HCT116 (cell line): ENCODE data around the gene SORT1. TPM values are rescaled to one million over a fixed set of nuclear protein-coding genes. Genes with fewer than 3 reads are reported as not detected.

Experiments used
- ATAC-seq: fragments of 200-7000 bp; cut with Tn5 transposase; 2 replicates; pipeline ENCODE4 v1.9.1; 2020; ENCODE audit warnings: mild to moderate bottlenecking, moderate library complexity
- BruUV-seq: library from RNA; stranded (reverse); fragments of 400-500 nt; replicated peaks from 2 replicates; lab custom pipeline; 2021; lab: Mats Ljungman, UMichigan
- CTCF ChIA-PET: fragments of 300-600 bp; sonication (Branson Sonifier 250); formaldehyde crosslinking; loops from one replicate; lab custom pipeline; 2021; ENCODE audit warnings: antibody characterized with exemption; lab: Charles Lee
- POLR2A ChIA-PET: fragments of 300-600, 350-600 bp; sonication (Branson Sonifier 250); formaldehyde crosslinking; loops from one replicate; lab custom pipeline; 2021; ENCODE audit warnings: antibody characterized with exemption; lab: Charles Lee
- RAD21 ChIA-PET, 2 experiments: fragments of 300-600 bp; sonication (Branson Sonifier 250); formaldehyde crosslinking; loops; one replicate each; lab custom pipeline; 2023; ENCODE audit warnings: low total read pairs in 2 of 2; ENCODE audit not compliant: uncharacterized antibody in 2 of 2, unreplicated experiment in 2 of 2, low non-redundant PET in 1 of 2; lab: Charles Lee
- DNase-seq: peaks from one replicate; pipeline ENCODE4 v3.0.0-alpha.2; 2010; ENCODE audit warnings: low read depth, low spot score
- H2AFZ ChIP-seq: fragments of 200-600 bp; shearing (Covaris generic), sonication (generic); 2 replicates; pipeline ENCODE4 v1.6.1; 2017; ENCODE audit warnings: low read depth, mixed run types, mixed read lengths, antibody characterized with exemption, low read length; ENCODE audit not compliant: poor library complexity, severe bottlenecking
- H3K27ac ChIP-seq: 2 replicates; pipeline ENCODE4 v1.5.1; 2012; ENCODE audit warnings: low read depth, low read length
- H3K27me3 ChIP-seq: fragments of 200-600 bp; sonication (generic); 2 replicates; pipeline ENCODE4 v1.6.1; 2016; ENCODE audit warnings: mixed run types, low read length, mixed read lengths; ENCODE audit not compliant: insufficient read depth
- H3K36me3 ChIP-seq, 2 experiments: fragments of 200-500 bp in 1 of 2; fragments of 200-600 bp in 1 of 2; sonication (Bioruptor generic) in 1 of 2; sonication (generic) in 1 of 2; 2 replicates each; pipeline versions ENCODE4 v1.5.1 to v1.6.1; 2014 to 2016; ENCODE audit warnings: low read length in 2 of 2, inconsistent platforms in 1 of 2, mixed read lengths in 1 of 2, mixed run types in 1 of 2; ENCODE audit not compliant: insufficient read depth in 2 of 2, control insufficient read depth in 1 of 2
- H3K4me1 ChIP-seq, 2 experiments: fragments of 200-600 bp in 1 of 2; sonication (generic) in 1 of 2; 2 replicates each; pipeline versions ENCODE4 v1.5.1 to v1.6.1; 2012 to 2017; ENCODE audit warnings: low read length in 2 of 2, inconsistent platforms in 1 of 2, mild to moderate bottlenecking in 1 of 2, mixed read lengths in 1 of 2, mixed run types in 1 of 2, moderate library complexity in 1 of 2; ENCODE audit not compliant: insufficient read depth in 2 of 2, control insufficient read depth in 1 of 2
- H3K4me2 ChIP-seq: fragments of 200-600 bp; sonication (generic); 2 replicates; pipeline ENCODE4 v1.6.1; 2017; ENCODE audit warnings: mixed run types, low read length, mixed read lengths
- H3K4me3 ChIP-seq, 2 experiments: fragments of 200-600 bp in 1 of 2; sonication (generic) in 1 of 2; replicated peaks in 1 of 2; 2 replicates each; pipeline ENCODE4 v1.5.1; 2011 to 2016; ENCODE audit warnings: low read length in 2 of 2, control low read depth in 1 of 2, low read depth in 1 of 2, mild to moderate bottlenecking in 1 of 2, mixed read lengths in 1 of 2, mixed run types in 1 of 2
- H3K79me2 ChIP-seq: fragments of 200-600 bp; sonication (generic); 2 replicates; pipeline ENCODE4 v1.6.1; 2017; ENCODE audit warnings: mild to moderate bottlenecking, mixed run types, low read length, moderate library complexity, mixed read lengths; ENCODE audit not compliant: insufficient read depth
- H3K9ac ChIP-seq: fragments of 200-600 bp; sonication (generic); 2 replicates; pipeline ENCODE4 v1.6.1; 2016; ENCODE audit warnings: low read length, mixed read lengths
- H3K9me2 ChIP-seq: fragments of 200-600 bp; sonication (generic), shearing (Covaris generic); 2 replicates; pipeline ENCODE4 v1.6.1; 2017; ENCODE audit warnings: mixed run types, mild to moderate bottlenecking, moderate library complexity; ENCODE audit not compliant: insufficient read depth
- H3K9me3 ChIP-seq, 2 experiments: fragments of 200-500 bp in 1 of 2; fragments of 200-600 bp in 1 of 2; sonication (Bioruptor generic) in 1 of 2; sonication (generic) in 1 of 2; 2 replicates each; pipeline ENCODE4 v1.6.1; 2014 to 2017; ENCODE audit warnings: low read length in 2 of 2, mixed read lengths in 2 of 2, inconsistent platforms in 1 of 2, low read depth in 1 of 2, mild to moderate bottlenecking in 1 of 2, mixed run types in 1 of 2, moderate library complexity in 1 of 2; ENCODE audit not compliant: control insufficient read depth in 1 of 2, insufficient read depth in 1 of 2
- H4K20me1 ChIP-seq: fragments of 200-600 bp; sonication (generic), shearing (Covaris generic); 2 replicates; pipeline ENCODE4 v1.6.1; 2017; ENCODE audit warnings: mixed run types, mild to moderate bottlenecking, moderate library complexity; ENCODE audit not compliant: insufficient read depth
- CEBPB ChIP-seq: IDR thresholded peaks from 2 replicates; pipeline ENCODE4 v1.6.1; 2012; ENCODE audit warnings: low read depth
- CTCF ChIP-seq, 3 experiments: fragments of 200-600 bp in 1 of 3; sonication (generic) in 1 of 3; IDR thresholded peaks in 2 of 3; conservative IDR thresholded peaks in 1 of 3; 2 replicates each; pipeline ENCODE4 v1.5.1; 2012 to 2017; ENCODE audit warnings: low read depth in 2 of 3, low read length in 2 of 3, antibody characterized with exemption in 1 of 3, borderline replicate concordance in 1 of 3, control low read depth in 1 of 3, mild to moderate bottlenecking in 1 of 3, mixed read lengths in 1 of 3, mixed run types in 1 of 3, moderate library complexity in 1 of 3; ENCODE audit not compliant: insufficient read depth in 1 of 3
- ELF1 ChIP-seq: IDR thresholded peaks from 2 replicates; pipeline ENCODE4 v1.6.1; 2012; ENCODE audit warnings: low read depth, borderline replicate concordance
- EZH2phosphoT487 ChIP-seq: fragments of 200-600 bp; IDR thresholded peaks from 2 replicates; pipeline ENCODE4 v1.6.1; 2018; ENCODE audit warnings: antibody characterized with exemption, borderline replicate concordance
- FOSL1 ChIP-seq: IDR thresholded peaks from 2 replicates; pipeline ENCODE4 v1.6.1; 2012; ENCODE audit warnings: low read depth
- JUND ChIP-seq: IDR thresholded peaks from 2 replicates; pipeline ENCODE4 v1.6.1; 2012
- MAX ChIP-seq: IDR thresholded peaks from 2 replicates; pipeline ENCODE4 v1.6.1; 2012
- POLR2A ChIP-seq: IDR thresholded peaks from 2 replicates; pipeline ENCODE4 v1.7.0; 2011; ENCODE audit warnings: borderline replicate concordance; ENCODE audit not compliant: insufficient read depth, insufficient read length; ENCODE audit errors: extremely low read depth
- POLR2AphosphoS5 ChIP-seq: IDR thresholded peaks from 2 replicates; pipeline ENCODE4 v1.6.1; 2011; ENCODE audit warnings: mild to moderate bottlenecking, low read depth, low read length, moderate library complexity
- REST ChIP-seq: IDR thresholded peaks from 2 replicates; pipeline ENCODE4 v1.6.1; 2012; ENCODE audit warnings: low read depth
- SIN3A ChIP-seq: IDR thresholded peaks from 2 replicates; pipeline ENCODE4 v1.6.1; 2012; ENCODE audit warnings: low read depth
- SP1 ChIP-seq: IDR thresholded peaks from 2 replicates; pipeline ENCODE4 v1.6.1; 2012; ENCODE audit warnings: low read depth
- SRF ChIP-seq: IDR thresholded peaks from 2 replicates; pipeline ENCODE4 v1.6.1; 2012; ENCODE audit warnings: low read depth
- TCF7L2 ChIP-seq: IDR thresholded peaks from 2 replicates; pipeline ENCODE4 v1.7.0; 2011; ENCODE audit warnings: borderline replicate concordance, inconsistent platforms; ENCODE audit not compliant: insufficient read depth, insufficient read length; ENCODE audit errors: extremely low read depth
- YY1 ChIP-seq: IDR thresholded peaks from 2 replicates; pipeline ENCODE4 v1.6.1; 2011; ENCODE audit warnings: low read length, low read depth, moderate library complexity, mild to moderate bottlenecking; ENCODE audit not compliant: insufficient replicate concordance; ENCODE audit errors: extremely low read depth
- ZBTB33 ChIP-seq: IDR thresholded peaks from 2 replicates; pipeline ENCODE4 v1.6.1; 2011; ENCODE audit warnings: mild to moderate bottlenecking, low read length, moderate library complexity; ENCODE audit not compliant: insufficient replicate concordance; ENCODE audit errors: extremely low read depth
- ZFX ChIP-seq: fragments of 450-650 bp; IDR thresholded peaks from 2 replicates; pipeline ENCODE4 v1.6.1; 2017
- ZNF274 ChIP-seq: fragments of 200-500 bp; sonication (Bioruptor generic); IDR thresholded peaks from 2 replicates; pipeline ENCODE4 v1.6.1; 2014; ENCODE audit warnings: mild to moderate bottlenecking, low read depth, low read length, inconsistent platforms
- intact Hi-C: fragments of 100-400 bp; cut with micrococcal nuclease; formaldehyde crosslinking; loops from 2 replicates; pipeline ENCODE4 v1.10.0; 2022
- total RNA-seq: library from RNA; stranded (reverse); gene quantifications from one replicate; pipeline ENCODE4 v1.2.1, GENCODE V29; 2021; ENCODE audit not compliant: unreplicated experiment

Gene SORT1
- total RNA-seq, 1 experiment from 2014 or later = 20.2 TPM

GRCh38 chr1:109398343-109399225 lies 866 bp upstream of the SORT1 start:
- Histone ChIP-seq H3K4me1 (peaks cover 11 to 21% of the 10 kb centered on the region in 2 experiments), H3K79me2 (no peaks in the 10 kb centered on the region), H4K20me1 (no peaks in the 10 kb centered on the region), H3K9me2 (no peaks in the 10 kb centered on the region), H2AFZ (peak overlapping the region; percentile 81), H3K36me3 (peaks cover 13 to 15% of the 10 kb centered on the region in 2 experiments; a peak in 3 of 4 replicates), H3K9me3 (no peaks in the 10 kb centered on the region), H3K9ac (peak overlapping the region; percentile 40), H3K27me3 (no peaks in the 10 kb centered on the region; the same call in 1 of the 2 replicates), H3K27ac (no peak overlapping the region), H3K4me2 (peak overlapping the region; percentile 95), H3K4me3 (peak overlapping the region; percentile 45 to 62)
- ChIA-PET POLR2A (interaction anchor here (1.2 to 1.8 kb wide), 2 partner anchors 28 to 121 kb away, joined by 3 to 4 read pairs; partner anchors contain the start of gene PSMA5), CTCF (interaction anchor here (0.6 to 5.6 kb wide), 11 partner anchors 26 to 197 kb away, joined by 3 to 95 read pairs (median 4); partner anchors contain the start of gene PSRC1), RAD21 (interaction anchor here (0.5 to 1.0 kb wide), 5 partner anchors 10 to 121 kb away, joined by 3 to 5 read pairs (median 4); partner anchors contain the start of gene ATXN7L2 (in 1 of the 2))
- BruUV-seq = no TSS peak
- ATAC-seq (no peak), DNase-seq (no peak)
- intact Hi-C loops = loop anchor here (2.0 to 5.0 kb wide), 5 partner anchors 122 to 1616 kb away; no protein-coding TSS in a partner anchor
- TF ChIP-seq ZNF274 = no peak
- TF ChIP-seq REST = no peak
- no peak for TF ChIP-seq YY1
- no peak for TF ChIP-seq POLR2AphosphoS5
- no peak for TF ChIP-seq FOSL1
- no peak for TF ChIP-seq TCF7L2
- no peak for TF ChIP-seq JUND
- TF ChIP-seq ELF1 = no peak
- TF ChIP-seq MAX = no peak
- no peak for TF ChIP-seq EZH2phosphoT487
- TF ChIP-seq ZBTB33 = no peak
- TF ChIP-seq ZFX = no peak
- no peak for TF ChIP-seq SIN3A
- TF ChIP-seq SP1 = no peak
- no peak for TF ChIP-seq POLR2A
- no peak for TF ChIP-seq SRF
- TF ChIP-seq CTCF (IDR thresholded peaks at IDR 0.05 in 2 of 3, conservative IDR thresholded peaks at IDR 0.05 in 1 of 3; ENCODE audit: borderline replicate concordance in 1 of 3, insufficient read depth in 1 of 3, low read depth in 2 of 3, low read length in 2 of 3) = no peak
- TF ChIP-seq CEBPB = no peak
